Smooth muscle cell of trachea (primary cell): ENCODE data around the gene TMEM126B. TPM values are rescaled to one million over a fixed set of nuclear protein-coding genes. Genes with fewer than 3 reads are reported as not detected.

Source experiments
- total RNA-seq: library from RNA; depleted of rRNA; stranded (reverse); fragments of >200 nt; gene quantifications from 2 replicates; pipeline ENCODE4 v1.2.1, GENCODE V29; 2014

TMEM126B gene
- total RNA-seq, result 53.6 and 96.9 TPM in 2 replicates

DNA sequence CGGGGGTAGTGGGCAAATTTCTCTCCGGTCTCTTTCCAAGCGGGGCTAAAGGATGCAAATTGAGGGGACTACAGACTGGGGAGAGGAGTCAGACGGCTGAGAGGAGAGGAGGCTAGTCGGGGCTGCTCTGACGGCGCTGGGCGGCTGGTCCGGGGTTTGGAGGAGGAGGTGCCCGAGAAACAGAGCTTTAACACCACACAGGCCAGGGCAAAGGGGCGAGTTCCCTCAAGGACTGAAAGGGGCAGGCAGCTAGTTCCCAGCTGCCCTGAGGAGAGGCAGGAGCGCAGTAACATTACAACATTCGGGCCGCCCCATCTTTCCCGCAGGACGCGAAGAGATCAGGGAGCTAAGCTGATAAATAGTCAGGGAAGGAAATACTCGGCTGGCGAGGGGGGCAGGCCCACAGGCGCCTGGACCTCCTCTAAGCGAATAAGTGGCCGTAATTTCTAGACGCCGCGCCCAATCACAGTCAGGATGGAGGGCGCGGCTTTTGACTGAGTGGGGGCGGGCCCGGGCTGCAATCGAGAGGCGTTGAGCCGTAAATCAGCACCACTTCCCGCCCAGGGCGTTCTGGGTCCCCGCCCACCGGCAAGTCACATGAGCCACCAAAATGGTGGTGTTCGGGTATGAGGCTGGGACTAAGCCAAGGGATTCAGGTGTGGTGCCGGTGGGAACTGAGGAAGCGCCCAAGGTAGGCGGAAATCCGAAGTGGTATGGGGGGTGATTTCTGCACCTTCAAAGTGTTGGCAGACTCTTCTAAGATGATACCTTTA, at the start of gene TMEM126B:
Gene TMEM126B (plus strand): TSS at position 596 of the 773 bp plus-strand sequence. CDS start 15 bp downstream, at position 611.

DNA sequence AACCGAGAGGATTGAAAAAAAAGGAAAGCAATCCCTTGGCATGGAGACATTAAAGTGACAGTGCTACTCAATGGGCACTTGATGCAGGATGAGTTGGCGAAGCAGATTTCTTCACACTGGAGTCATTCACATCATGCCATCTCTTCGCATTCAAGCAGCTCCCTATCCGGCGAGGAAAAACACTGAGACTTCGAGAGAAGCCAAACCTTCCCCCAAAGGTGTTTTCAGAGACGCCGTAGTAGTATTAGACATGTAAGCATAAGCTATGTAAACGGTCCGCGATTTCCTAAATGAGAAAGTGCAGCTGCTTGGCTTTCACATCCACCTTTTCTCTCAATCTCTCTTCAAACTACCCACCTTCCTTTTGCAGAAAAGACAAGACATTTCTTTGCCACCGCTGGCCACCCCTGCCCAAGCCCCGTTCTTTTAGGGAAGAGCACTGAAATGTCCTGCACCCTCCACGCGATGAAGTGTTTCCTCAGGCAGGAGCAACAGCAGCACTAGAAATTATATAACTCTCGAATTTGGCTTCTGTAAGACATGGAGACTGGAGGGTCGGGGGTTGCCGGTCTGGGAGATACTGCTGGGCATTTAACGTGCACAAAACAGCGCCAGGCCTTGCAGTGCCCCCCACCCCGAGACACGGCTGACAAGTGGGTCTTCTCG, 928 bp upstream of the TMEM126B start, which contains the start of gene DLG2:
Gene DLG2 (minus strand): TSS at position 13 of the 666 bp plus-strand sequence.

DNA sequence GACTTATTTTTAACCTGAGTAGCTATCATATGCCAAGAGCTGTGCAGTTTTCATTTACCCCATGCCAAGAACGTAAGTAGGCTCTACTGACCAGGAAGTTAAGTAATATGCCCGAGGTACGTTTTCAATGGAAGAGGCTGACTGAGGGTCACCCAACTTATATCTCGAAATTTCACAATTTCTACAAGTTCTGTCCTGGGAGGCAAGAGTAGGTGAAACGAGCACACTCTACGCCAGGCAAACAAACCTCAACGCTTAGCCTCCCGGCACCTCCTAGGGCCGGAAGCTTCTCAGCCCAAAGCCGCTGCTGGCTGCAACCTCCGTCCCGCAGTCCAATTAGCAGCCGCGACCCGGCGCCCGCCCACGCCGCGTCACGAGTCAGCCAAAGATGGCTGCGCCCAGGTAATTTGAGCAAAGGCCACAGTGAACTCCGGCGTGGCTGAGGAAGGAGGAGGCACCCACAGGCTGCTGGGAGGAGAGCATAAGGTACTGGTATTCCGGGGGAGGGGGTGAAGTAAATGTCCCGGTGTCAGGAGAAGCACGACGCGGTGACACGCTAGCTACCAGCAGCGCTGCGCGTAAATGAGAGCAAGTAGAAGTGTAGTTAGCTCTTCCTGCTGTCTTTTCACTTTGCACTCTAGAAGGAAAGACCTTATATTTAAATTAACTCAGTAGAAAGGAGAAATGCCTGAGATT, 19.4 kb downstream of the TMEM126B start, which contains the start of gene TMEM126A:
Gene TMEM126A (plus strand): TSS at position 364 of the 696 bp plus-strand sequence. CDS start 2,289 bp downstream, outside the sequence.

DNA sequence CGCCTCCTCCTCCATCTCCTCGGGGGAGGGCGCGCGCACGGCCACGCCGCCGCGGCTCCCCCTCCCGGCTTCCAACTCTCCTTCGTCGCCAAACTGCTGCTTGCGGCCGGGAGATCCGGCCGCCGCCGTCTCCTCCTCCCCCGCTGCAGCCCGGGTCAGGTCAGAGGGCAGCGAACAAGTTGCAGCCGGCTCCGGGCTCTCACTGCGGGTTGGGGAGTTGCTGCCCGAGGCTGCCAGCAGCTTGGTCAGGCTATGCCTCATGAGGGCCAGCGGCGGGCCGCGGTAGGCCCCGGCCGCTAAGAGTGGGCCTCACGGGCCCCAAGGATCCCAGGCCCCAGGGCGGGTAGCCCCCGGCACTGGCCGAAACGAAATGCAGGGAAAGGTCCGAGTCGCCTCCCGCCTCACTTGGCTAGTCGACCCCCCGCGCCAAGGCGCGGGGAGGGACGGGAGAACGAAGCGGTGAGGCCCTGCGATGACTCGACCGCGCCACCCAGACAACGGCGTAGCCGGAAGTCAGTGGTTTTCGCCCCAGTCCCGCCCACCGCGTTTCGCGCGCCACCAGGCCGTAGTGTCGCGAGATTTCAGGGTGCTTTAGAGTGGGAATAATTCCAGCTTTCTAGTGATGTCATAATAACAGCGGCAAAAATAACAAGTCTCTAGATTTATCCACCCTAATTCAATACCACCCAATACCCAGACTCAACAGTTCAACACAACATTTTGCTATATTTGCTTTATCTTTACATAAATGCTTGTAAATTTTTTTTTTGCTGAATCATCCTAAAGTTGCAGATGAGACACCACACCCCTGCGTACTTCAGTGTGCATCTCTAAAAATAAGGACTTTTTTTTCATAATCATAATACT, 36.5 kb downstream of the TMEM126B start, which contains the start of gene CREBZF:
Gene CREBZF (minus strand): TSS at position 515 of the 867 bp plus-strand sequence. CDS start 254 bp downstream, at position 261.

DNA sequence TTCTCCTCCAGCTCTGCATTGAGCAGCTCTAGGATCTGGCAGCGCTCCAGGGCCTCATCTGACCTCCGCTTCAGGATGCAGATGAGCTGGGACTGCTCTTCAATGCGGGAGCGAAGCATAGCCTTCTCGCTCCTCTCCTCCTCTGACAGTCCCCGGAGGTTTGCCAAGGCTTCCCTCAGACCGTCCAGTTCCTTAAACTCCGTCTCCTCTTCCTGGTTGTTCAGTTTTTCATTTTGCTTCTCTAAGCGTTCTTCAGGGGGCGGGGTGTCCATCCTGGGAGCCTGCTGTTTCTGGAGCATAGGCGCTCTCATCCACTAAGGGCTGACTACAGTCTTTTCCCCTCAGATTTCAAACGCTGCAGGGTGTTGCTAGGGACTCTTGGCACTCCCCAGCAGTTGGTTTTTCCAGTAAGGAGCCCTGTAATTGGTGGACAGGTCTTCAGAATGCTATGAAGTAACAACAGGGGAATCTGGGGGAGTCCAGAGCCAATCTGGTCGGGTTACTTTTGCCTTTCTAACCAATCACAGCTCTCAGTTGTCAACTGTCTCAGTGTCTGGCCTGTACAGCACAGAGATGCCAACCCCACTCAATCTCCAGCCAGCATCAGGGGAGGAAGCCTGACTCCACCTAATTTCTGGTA, 57.5 kb downstream of the TMEM126B start, which contains the start of gene CCDC89:
Gene CCDC89 (minus strand): TSS at position 376 of the 640 bp plus-strand sequence. CDS start 65 bp downstream, at position 311.

Other genes starting within 250 kb of the TMEM126B start
- 2.5 and 4.4 TPM in 2 replicates for gene DLG2, start 1.2 kb upstream of the TMEM126B start, total RNA-seq
- gene TMEM126A, start 19.4 kb downstream of the TMEM126B start, total RNA-seq, result 21.0 and 50.5 TPM in 2 replicates
- 39.5 and 44.9 TPM in 2 replicates for gene CREBZF, start 36.5 kb downstream of the TMEM126B start, total RNA-seq
- 6.0 and 17.9 TPM in 2 replicates for gene CCDC89, start 57.6 kb downstream of the TMEM126B start, total RNA-seq
- 52.8 and 91.6 TPM in 2 replicates for gene SYTL2, start 182.5 kb downstream of the TMEM126B start, total RNA-seq
- not detected in 2 replicates for gene CCDC83, start 226.8 kb downstream of the TMEM126B start, total RNA-seq